ENCODE results near the gene ALG6.

DNA sequence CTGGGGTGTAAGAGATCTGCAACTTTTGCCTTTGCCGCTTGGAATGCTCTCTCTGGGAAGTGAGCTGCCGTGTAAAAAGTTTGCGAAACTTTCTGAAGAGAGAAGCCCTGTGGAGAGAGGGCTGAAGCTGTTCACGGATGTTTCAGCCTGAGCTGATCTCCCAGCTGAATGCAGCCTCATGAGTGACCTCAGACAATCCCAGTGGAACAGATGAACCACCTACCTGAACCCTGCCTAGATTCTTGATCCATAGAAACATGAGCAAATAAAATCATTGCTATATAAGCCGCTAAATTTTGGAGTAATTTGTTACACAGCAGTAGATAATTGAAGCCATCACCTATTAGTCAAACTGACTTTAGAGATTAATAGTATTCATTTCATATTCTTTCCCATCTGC lies 4.4 kb upstream of the ALG6 start:
- TF ChIP-seq TAF1 (IDR thresholded peaks at IDR 0.05; ENCODE audit: low read depth): no peak
- TF ChIP-seq TCF12 (IDR thresholded peaks at IDR 0.05; ENCODE audit: low read depth): no peak
- TF ChIP-seq, protein P1, sequence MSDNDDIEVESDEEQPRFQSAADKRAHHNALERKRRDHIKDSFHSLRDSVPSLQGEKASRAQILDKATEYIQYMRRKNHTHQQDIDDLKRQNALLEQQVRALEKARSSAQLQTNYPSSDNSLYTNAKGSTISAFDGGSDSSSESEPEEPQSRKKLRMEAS (IDR thresholded peaks at IDR 0.05): no peak
- TF ChIP-seq, protein P2, sequence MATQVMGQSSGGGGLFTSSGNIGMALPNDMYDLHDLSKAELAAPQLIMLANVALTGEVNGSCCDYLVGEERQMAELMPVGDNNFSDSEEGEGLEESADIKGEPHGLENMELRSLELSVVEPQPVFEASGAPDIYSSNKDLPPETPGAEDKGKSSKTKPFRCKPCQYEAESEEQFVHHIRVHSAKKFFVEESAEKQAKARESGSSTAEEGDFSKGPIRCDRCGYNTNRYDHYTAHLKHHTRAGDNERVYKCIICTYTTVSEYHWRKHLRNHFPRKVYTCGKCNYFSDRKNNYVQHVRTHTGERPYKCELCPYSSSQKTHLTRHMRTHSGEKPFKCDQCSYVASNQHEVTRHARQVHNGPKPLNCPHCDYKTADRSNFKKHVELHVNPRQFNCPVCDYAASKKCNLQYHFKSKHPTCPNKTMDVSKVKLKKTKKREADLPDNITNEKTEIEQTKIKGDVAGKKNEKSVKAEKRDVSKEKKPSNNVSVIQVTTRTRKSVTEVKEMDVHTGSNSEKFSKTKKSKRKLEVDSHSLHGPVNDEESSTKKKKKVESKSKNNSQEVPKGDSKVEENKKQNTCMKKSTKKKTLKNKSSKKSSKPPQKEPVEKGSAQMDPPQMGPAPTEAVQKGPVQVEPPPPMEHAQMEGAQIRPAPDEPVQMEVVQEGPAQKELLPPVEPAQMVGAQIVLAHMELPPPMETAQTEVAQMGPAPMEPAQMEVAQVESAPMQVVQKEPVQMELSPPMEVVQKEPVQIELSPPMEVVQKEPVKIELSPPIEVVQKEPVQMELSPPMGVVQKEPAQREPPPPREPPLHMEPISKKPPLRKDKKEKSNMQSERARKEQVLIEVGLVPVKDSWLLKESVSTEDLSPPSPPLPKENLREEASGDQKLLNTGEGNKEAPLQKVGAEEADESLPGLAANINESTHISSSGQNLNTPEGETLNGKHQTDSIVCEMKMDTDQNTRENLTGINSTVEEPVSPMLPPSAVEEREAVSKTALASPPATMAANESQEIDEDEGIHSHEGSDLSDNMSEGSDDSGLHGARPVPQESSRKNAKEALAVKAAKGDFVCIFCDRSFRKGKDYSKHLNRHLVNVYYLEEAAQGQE (IDR thresholded peaks at IDR 0.05; ENCODE audit: low read depth): no peak
- TF ChIP-seq CEBPB (IDR thresholded peaks at IDR 0.05): no peak
- TF ChIP-seq CREB1 (IDR thresholded peaks at IDR 0.05; ENCODE audit: low read depth): no peak
- no peak for TF ChIP-seq RAD21 (IDR thresholded peaks at IDR 0.05; ENCODE audit: low read depth)
- no peak for TF ChIP-seq TEAD4 (IDR thresholded peaks at IDR 0.05)
- TF ChIP-seq, protein P3, sequence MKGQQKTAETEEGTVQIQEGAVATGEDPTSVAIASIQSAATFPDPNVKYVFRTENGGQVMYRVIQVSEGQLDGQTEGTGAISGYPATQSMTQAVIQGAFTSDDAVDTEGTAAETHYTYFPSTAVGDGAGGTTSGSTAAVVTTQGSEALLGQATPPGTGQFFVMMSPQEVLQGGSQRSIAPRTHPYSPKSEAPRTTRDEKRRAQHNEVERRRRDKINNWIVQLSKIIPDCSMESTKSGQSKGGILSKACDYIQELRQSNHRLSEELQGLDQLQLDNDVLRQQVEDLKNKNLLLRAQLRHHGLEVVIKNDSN (IDR thresholded peaks at IDR 0.05): no peak
- no peak for TF ChIP-seq FOXM1 (IDR thresholded peaks at IDR 0.05; ENCODE audit: borderline replicate concordance, low read depth)
- TF ChIP-seq EP300 (IDR thresholded peaks at IDR 0.05; ENCODE audit: borderline replicate concordance): no peak
- TF ChIP-seq EGR1 (IDR thresholded peaks at IDR 0.05): no peak
- no peak for TF ChIP-seq NFIC (IDR thresholded peaks at IDR 0.05)
- TF ChIP-seq YY1 (IDR thresholded peaks at IDR 0.05; ENCODE audit: low read depth): no peak

All from Ishikawa (cell line).